NCI-H1436 (cell line): ENCODE measurements around the gene KIF5A.

Source experiments
- DNase-seq: peaks from one replicate; lab custom pipeline; 2025; lab: John Stamatoyannopoulos, UW

KIF5A gene

DNA sequence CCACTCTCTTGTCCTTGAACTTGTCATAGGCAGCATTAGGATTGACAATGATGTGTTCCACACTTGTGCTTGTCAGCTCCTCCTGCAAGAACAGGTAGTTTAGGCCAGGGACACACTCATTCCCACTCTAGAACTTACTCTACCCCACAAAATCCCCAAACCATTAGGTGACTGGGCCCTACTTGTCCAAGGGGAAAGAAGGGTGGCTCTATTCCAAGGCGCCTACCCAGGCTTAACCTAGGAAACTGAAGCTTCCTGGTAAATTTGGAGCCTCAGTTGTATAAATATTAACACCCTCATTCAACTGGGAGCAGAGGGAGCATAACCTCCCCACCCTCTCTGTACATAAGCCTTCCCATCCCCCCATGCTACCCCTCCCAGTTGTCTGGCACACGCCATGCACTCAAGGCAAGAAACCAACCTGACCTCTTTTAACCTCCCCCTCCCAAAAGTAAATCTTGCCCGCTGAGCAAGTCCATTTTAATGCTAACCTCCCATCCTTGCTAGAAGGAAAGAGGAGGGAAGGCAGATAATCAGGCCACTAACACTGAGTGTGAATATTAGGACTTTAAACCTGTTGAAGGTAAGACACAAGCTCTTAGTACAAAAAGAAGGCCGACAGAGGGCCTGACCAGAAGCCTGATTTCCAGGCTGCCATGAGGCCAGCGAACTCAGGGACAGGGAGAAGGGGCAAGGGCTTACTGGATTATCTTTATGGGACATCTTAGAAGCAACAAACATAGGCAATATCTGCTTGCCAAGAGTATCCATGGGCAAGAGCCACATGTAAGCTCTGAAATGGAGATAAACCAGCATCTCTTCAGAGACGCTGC lies 13.9 kb upstream of the KIF5A start:
- no peak for DNase-seq

DNA sequence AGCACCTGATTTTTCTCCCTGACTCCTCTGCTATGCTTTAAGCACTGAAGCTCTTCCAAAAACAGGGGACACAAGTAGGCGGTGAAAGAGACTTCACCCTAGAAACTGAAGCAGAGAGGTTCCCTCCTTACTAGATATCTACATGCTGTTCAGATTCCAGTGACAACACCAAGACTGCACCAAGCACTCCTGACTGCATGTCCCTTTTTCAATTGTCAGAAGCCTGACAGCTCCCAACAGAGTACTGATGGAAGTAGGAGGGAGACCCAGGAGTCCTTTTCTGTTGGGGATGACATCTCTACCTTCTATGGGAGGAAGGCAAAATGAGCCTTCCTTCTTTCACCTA lies 13.3 kb upstream of the KIF5A start:
- DNase-seq: no peak

DNA sequence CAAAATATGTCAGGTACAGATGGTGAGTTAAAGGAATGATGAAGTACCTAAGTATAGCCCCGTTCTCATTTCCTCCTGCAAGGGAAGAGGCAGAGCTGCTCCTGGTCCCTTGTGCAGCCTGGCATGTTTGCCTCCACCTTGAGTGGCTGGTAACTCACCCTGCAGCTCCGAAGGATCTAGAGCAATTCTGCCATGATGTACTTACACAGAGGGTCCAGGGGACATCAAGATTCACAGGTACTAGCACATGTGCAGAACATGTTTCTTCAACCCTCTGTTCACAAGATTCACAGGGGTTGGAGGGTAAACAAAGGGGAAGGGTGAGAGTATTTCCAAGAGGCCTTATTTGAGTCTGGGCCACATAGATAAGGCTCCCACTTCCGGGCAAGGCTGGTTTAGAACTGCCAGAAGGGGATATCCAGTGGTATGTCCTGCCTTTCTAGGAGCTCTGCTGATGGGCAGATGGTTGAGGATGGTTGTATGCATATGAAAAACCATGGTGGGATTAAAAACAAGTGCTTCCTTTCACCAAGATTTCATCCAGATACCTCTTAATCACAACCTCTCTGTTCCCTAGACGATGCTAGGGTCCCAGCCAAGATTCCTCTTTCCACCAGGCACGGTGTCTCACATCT lies 10.6 kb upstream of the KIF5A start:
- DNase-seq: no peak

DNA sequence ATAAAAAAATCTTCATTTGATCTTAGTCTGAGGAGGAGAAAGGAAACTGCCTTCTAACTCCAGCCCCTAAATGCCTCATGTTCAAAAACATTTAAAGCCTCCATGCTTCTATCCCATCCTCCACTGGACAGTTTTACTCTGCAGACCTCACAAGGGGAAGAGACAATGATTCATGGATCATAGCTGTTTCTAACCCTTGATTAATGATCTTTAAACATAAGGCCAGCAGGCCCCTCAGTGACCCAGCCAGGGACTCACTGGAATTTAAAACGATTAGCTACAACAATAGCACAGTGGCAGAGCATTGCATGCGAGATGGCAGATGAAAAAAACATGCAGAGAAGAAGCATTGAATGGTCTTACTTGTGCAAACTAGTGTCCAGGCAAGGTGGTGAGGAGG lies 8.8 kb upstream of the KIF5A start:
- no peak for DNase-seq

DNA sequence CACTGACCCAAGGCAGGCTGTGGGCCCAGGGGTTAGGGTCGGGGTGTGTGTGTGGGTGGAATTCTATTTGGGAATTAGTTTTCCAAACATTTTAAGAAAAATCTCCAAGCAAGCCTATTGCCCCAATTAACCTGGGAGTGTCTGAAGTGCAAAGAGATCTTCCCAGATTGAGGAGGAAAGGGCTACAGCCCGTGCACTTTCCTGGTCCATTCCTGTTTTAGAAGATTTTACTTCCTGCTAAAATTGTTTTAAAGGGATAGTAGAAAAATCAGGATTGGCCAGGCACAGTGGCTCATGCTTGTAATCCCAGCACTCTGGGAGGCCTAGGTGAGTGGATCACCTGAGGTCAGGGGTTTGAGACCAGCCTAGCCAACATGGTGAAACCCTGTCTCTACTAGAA lies 8.1 kb upstream of the KIF5A start:
- DNase-seq: no peak

DNA sequence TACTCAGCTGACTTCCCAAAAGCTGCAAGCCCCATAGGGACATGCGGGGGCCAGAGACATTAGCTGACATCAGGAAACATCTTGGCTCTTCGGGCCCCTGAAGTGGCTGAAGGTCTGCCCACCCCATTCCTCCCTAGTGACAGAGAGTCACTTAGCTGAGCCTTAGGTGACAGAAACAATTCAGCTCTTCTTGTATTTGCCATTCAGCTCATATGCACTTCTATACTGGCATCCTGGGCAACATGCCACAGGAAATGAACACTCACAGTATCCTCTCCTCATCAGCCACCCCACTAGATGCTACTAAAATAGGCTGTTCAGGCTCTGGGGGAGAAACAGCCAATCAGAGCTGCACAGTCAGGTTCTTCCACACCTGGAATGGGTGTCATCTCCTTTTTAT lies 6.3 kb upstream of the KIF5A start:
- peak; percentile 37 for DNase-seq

DNA sequence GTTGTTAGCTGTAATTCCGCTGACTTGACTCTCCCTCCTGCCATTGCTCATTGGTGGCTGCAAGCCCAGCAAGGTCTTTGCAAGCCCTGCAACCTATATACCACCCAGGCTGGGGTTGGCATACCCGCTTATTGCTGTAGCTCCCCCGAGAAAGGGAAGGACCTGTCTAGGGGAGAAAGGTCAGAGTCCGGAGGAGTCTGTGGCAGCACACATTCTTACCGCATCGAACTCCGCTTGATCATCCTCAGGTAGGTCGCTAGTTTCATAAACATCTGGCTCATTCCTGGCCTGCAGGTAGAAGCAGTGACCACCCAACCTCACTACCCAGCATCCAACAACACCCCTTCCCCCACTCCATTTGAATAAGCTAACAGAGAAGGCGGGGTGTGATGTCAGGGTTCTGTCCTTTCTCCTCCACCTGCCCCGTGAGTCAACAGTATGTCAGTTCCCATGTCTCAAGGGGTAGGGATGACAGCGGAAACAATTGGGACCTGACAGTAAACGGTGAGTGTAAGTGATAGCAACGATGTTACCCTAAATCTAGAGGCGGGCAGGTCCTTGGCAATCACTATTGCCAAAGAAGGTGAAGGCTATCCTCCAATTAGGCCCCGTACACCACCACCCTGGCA lies 3.9 kb upstream of the KIF5A start:
- DNase-seq: no peak

DNA sequence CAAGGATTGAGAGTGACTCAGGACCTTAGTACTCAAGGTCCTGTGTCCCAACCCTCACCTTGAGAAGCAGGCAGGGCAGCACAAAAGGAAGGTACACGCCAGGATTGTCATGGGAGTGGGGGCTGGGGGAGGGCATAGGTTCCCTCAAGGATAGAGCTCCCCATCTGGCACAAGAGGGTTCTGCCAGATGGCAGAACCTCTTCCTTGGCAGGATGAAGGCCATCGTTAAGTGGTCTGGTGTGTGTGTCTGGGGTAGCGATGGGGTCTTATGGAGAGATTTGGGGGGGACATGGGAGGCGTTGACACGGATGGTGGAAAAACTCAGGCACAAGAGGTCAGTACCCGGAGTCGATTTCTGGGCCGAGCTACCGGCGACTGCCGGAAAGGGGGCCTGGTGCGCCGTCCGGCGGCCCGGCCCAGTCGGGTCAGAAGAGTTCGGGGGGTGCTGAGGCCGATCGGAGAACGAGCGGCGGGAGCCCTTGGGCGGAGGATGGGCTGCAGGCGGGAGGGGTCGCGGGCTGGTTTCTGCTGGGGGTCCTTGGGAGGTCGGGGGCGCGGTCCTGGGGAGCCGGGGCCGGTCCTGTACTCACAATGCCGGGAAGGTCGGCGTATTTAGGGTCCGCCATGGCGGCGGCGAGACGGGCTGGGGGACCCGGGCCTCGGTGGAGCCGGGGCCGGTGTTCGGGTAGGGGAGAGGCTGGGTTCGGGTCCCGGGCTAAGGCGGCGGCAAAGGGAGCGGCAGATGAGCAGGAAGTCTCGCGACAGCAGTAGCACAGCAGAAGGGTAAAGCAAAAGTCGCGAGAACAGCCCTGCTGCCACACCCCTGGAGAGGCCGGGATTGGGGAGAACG lies 3.2 kb upstream of the KIF5A start, which contains the start of gene DCTN2:
Gene DCTN2 (minus strand): TSS at position 755 of the 850 bp plus-strand sequence. CDS start 129 bp downstream, at position 626.
- peak; percentile 96 for DNase-seq

DNA sequence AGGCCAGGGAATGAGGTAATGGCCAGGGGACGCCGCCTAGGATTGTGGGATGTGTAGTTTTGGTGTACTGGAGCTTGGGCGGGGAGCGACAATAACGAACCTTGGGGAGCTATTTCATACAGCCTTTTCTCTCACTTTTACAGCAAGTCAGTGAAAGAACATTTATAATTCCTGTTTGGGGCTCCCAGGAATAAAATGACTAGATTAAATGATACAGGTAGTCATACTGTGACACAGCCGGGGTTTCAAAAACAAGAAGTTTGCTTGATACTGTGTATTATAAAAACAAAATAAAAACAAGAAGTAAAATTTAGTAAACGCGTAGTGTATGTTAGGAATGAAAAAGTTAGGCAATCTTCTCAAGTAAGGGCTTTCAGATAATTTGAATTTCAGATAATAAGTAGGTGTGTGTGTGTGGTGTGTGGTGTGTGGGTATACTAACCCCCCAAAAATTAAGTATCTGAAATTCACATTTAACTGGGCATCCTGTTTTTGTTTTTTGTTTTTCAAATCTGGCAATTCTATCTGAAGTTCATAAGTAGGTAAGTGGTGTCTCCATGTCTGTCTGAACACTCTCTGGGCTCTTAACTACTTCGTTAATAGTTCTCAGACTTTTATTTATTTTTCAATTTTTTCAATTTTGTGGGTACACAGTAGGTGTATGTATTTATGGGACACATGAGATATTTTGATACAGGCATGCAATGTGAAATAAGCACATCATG lies 2.4 kb upstream of the KIF5A start:
- no peak for DNase-seq

DNA sequence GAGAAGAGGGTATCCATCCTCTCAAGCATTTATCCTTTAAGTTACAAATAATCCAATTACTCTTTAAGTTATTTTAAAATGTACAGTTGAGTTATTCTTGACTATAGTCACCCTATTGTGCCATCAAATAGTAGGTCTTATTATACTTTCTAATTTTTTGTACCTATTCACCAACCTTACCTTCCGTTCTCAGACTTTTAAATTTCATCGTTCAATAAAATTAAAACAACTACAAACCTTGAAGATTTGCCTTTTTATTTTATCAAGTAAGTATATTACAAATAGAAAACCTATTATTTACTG lies 1.9 kb upstream of the KIF5A start:
- DNase-seq: no peak

DNA sequence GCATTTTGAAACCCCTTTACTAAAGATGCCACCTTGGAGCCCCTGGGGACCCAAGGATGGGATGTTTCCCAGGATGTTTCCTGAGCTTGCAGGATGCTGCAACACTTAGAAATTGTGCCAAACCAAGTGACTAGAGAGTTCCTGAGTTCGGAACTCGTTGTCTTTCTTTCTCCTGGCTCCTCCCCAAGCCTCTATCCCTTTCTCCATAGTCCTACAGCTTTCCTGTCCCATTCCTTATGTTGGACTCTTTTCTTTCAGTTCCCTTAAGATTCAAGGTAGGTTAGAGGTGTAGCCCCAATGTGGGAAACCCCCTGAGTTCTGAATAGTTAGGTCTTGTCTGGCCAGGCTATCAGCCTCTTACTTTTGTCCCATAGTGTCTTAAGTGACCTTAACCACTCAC lies 1.4 kb upstream of the KIF5A start:
- no peak for DNase-seq

DNA sequence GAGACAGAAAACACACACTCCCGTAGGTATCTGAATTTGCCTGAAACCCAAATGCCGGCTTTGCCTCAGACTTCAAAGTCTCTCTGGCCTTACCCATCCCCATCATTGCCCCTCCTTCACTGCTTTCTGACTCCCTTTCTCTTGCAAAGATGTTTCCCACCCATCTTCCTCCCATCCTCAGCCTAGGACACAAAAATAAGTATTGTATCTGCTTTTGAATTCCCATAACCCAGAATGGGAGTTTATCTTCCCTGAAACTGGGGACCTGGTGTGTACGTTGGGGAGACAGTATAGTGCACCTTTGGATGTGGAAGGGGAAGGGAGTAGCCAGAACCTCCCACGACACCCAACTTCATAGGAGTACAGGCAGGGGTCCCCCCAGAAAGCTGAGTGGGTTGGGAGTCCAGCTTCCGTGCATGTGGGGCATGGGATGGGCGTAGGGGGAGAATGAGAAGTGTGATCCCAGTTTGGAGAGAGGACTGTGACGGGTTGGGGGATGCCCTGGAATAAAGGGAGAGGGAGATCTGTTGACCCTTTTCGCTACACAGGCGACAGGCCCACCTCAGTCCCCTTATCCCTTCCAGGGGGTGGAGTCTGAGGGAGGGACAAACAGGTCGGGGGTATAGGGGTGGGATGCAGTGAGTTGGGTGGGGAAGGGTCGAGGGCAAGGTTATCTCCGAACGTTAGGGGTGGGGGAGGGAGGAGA lies 488 bp upstream of the KIF5A start:
- DNase-seq: no peak

DNA sequence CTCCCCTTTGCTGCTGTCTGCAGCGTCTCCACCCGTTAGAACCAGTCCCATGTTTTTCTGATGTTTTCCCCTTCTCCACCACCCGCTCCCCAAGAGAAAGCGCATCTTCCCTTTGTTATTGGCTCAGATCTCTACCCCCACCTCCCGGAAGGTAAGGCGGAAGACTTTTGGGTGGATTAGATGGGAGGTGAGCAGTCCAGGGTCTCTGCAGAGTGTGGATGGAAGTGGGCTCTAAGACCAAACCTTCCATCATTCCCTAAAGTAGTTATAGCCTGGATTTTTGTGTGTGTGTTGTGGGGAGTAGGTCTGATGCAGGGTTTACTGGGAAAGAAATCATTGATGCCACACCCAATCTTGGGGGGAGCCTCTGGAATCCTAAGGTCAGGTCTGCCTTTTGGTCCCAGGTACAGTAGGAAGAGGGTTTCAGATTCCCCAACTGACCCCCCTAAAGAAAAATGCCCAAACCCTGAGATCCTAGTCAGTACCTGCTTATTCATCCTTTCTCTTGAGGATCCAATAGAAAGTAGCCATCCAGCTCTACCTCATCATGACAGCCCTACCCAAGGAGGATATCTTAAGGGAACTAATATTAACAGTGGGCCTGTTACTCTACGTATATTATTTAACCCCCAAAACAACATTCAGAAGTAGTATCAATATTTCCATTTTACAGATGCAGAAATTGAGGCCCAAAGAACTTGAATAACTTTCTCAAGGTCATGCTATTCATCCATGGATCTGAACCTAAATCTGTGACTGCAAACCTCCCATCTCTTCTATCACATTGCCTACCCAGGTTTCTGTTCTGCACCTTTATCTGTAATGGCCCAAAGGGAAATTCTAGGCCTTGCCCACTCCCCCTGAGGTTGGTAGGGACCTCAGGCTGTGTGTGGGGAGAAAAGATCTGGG lies 1.1 kb downstream of the KIF5A start:
- DNase-seq: no peak

DNA sequence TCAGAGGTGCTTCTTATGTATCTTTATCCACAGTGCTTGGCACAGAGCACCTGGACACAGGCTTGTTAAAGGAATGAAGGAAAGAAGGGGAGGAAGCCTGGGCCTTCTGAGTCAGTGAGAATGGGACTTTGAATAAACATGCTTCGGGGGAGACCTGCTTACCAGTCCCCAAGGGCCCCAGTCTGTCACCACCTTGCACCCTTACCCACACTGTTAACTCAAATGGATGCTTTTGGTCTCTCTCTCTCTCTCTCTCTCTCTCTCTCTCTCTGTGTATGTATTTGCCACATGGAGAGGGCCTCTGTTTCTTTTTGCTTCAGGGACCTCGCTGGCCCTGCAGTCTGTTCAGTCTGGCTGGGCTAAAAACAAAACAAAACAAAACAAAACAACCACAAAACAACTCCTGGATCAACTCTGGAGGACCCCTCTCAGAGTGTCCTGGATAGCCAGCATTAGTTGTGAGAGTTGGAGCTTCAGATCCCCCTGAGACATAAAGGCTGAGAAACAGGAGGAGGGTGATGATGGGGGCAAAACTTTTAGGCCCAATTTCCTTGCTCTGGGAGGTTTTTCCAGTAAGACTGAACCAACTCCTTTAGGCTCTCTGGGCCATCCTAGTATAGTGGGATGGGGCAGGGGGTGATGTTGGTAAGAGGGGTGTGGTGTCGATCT lies 1.9 kb downstream of the KIF5A start:
- DNase-seq: no peak

DNA sequence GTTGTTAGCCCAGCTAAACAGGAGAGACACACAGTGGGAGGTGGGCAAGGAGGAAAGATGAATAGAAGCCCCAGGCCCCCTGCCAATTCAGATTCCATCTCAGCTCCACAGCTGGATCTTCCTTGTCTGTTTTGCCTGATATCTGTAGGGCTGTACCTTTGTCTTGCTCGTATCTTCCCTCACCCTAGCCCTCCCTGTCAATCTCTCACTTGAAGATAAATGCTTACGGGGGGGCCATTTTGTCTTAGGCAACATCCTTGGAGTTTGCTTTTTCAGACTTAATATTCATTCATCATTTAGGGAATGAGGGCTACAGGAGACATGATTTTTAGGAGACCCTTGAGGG lies 2.4 kb downstream of the KIF5A start:
- DNase-seq: no peak

DNA sequence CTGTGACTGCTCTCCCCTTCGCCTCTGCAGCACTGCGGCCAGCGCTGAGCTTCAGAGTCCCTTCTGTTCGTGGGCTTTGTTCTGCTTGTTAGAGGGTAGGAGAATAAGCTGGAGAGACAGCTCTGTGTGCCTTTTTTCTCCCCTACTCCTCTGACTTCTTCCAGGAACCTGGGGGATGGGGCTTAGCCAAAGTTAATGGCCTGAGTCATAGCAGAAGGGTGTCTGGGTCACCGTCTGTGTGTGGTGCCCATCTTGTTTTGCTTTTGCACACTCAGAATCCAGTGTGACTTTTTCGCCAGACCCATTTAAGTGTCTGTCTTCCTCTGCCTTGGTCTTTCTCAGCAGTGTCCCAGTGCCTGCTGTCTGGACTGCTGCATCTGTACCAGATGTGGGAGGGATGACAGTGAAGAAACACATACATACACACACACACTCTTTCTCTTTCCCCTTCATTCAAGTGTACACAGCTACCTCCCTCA lies 3.0 kb downstream of the KIF5A start:
- DNase-seq: no peak

DNA sequence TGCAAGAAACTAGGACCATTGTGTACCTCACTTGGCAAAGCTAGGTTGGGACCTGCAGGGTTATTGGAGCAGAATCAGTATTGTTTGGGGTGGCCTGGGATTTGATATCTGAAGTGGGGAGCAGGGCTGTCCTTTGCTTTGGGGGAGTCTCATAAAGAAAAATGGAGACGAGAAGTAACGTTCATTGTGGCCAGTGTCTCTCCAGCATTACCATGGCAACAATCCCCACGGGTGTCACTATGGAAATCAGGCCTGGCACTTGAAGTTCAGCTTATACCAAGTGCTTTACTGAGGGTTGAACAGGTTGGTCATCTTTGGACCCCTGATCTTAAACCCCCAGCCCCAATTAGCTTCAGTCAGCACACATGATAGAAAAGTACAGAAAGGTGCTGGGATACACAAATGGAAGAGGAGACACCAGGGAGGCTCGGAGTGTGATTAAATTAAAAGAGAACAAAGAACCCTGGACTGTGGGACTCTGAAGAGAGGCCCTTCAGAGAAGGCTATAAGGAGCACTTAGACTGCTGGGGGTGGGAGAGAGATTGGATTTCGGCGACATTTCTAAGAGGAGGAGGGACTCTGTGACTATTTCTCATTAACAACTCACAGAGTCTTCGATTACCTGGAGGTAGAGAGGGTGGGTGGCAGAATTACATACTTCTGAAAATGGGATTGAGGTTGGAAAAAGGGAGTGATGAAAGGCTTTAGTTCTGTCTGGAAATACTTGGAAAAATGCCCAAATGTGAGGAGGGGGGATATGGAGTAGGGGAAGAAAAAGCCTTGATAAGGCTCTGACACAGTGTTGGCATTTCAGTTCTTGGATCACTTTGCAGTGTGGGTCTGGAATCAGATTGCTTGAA lies 3.7 kb downstream of the KIF5A start:
- DNase-seq: peak; percentile 69

DNA sequence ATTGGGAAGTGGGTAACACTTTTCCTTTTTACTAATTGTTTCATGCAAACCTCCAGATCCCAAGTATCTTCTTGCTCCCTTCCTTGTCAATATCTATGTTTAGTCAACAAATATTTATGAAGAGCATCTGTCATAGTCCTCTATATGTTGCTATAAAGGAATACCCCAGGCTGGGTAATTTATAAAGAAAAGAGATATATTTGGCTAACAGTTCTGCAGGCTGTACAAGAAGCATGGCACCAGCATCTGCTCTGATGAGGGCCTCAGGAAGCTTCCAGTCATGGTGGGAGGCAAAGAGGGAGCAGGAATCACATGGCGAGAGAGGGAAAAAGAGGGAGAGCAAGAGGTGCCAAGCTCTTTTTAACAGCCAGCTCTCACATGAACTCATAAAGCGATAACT lies 4.6 kb downstream of the KIF5A start:
- no peak for DNase-seq

DNA sequence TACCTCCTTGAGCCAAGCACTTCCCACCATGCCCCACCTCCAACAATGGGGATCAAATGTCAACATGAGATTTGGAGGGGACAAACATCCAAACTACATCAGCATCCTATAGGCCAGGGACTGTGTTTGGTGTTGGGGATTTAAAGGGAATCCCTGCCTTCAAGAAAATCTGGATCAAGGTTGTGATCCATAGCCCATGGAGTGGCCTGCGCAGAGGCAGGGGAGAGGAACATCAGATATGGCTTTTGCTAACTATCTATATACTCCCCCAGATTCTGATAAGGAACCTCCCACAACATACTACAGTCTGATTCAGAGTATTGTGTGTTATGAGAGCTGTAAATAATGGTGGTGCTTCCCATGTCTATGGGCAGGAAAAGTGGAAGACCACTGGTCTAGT lies 5.1 kb downstream of the KIF5A start:
- DNase-seq: no peak
